ENCODE data around the gene FARP2. TPM values are rescaled to one million over a fixed set of nuclear protein-coding genes. Genes with fewer than 3 reads are reported as not detected.
"Not testable (repeated sequence)": the region's sequence is repeated elsewhere in the genome, so short reads cannot be mapped to it uniquely, and the experiment has no call there.

Gene FARP2
- total and polyA plus RNA-seq, 2 of the 13 experiments (the other 11 are each of a cell fraction or from before 2014, with no cell fraction given): 28.0 to 45.4 TPM

DNA sequence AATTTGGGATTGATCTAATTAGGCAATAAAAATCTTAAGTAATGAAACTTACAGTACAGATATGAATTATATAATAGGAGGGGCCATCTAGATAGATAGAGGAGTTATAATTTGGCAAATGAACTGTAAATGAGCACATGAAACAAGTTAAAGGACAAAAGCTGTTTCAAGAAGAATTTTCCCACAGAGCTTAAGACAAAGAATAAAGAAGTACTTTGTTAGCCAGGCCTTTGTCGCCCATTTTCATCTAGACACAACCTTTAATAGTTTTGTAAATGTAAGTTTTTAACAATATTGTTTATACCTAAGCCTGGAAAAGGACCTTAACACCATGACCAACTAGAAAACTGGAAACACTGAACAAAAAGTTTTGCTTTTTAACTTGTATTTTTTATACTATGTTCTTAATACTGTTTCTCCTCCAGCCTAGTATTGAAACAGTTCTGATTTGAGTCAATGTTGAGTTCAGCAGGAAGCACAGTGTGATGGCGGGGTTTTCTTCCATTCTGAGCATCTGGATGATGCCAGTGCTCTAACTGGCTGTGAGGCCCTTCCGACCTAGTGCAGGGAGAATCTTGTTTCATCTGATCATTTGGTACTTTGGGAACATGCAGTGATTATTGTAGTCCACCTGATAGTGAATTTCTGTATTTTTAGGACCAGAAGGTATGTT lies 37.6 kb downstream of the FARP2 start:
- no peak overlapping the region for H3K27ac ChIP-seq (ENCODE audit: extremely low read length, insufficient read depth, low read length)
- 96% methylated on average over 3 of the region's 3 CpGs for WGBS (ENCODE audit: low lambda C conversion rate)
- no peaks in the 10 kb centered on the region for H3K27me3 ChIP-seq (ENCODE audit: control insufficient read depth in 1 of 2, insufficient read depth in 2 of 2, low read length in 2 of 2)
- no TSS peak for BruUV-seq (replicated peaks)
- H3K79me2 ChIP-seq (ENCODE audit: insufficient read depth, low read length): peaks cover 6% of the 10 kb centered on the region
- CTCF ChIA-PET (ENCODE audit: low intra/inter-chr PET ratio, low total read pairs): no interaction called here
- no peak overlapping the region for H3K4me3 ChIP-seq (replicated peaks in 1 of 3; ENCODE audit: insufficient read depth in 1 of 3, low read depth in 2 of 3, low read length in 3 of 3)
- ATAC-seq: no peak
- no peak for DNase-seq (ENCODE audit: low spot score)
- TF ChIP-seq CBX5 (CRISPR knock-in tag; IDR thresholded peaks at IDR 0.05; ENCODE audit: borderline replicate concordance): no peak
- TF ChIP-seq ZNF577 (CRISPR knock-in tag; IDR thresholded peaks at IDR 0.05; ENCODE audit: borderline replicate concordance, low read depth): no peak
- TF ChIP-seq, protein P1, sequence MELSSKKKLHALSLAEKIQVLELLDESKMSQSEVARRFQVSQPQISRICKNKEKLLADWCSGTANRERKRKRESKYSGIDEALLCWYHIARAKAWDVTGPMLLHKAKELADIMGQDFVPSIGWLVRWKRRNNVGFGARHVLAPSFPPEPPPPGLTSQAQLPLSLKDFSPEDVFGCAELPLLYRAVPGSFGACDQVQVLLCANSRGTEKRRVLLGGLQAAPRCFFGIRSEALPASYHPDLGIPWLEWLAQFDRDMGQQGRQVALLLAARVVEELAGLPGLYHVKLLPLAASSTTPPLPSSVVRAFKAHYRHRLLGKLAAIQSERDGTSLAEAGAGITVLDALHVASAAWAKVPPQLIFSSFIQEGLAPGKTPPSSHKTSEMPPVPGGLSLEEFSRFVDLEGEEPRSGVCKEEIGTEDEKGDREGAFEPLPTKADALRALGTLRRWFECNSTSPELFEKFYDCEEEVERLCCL (CRISPR knock-in tag; IDR thresholded peaks at IDR 0.05; ENCODE audit: borderline replicate concordance): no peak
- POLR2A ChIA-PET: interaction anchor here (1.9 kb wide), 1 partner anchor 34 kb away, joined by 5 read pairs; no protein-coding TSS in a partner anchor
- intact Hi-C loops (cut with micrococcal nuclease; ENCODE audit: unreplicated experiment): loop anchor here (2.0 kb wide), 1 partner anchor 35 kb away; no protein-coding TSS in a partner anchor
- no peak for FAIRE-seq
- H3K4me2 ChIP-seq (ENCODE audit: low read depth, low read length): no peak overlapping the region
- no peak overlapping the region for H2AFZ ChIP-seq (ENCODE audit: low read length)
- peaks cover 9 to 20% of the 10 kb centered on the region in 2 experiments; a peak in 4 of 5 replicates for H3K36me3 ChIP-seq (replicated peaks in 1 of 2; ENCODE audit: control insufficient read depth in 1 of 2, insufficient read depth in 2 of 2, low read length in 2 of 2)
- in situ Hi-C loops (cut with HindIII; ENCODE audit: extremely low pct_ligation_motif_present, low pct_unique_long_range_greater_than_20kb): no loop called here
- H4K20me1 ChIP-seq (ENCODE audit: insufficient read depth, low read length): no peaks in the 10 kb centered on the region; the same call in 1 of the 2 replicates
- no peaks in the 10 kb centered on the region for H3K4me1 ChIP-seq (ENCODE audit: insufficient read depth, low read length)
- H3K9ac ChIP-seq (ENCODE audit: insufficient read depth, low read depth, low read length): no peak overlapping the region
- no peaks in the 10 kb centered on the region for H3K9me3 ChIP-seq (ENCODE audit: low read length)

DNA sequence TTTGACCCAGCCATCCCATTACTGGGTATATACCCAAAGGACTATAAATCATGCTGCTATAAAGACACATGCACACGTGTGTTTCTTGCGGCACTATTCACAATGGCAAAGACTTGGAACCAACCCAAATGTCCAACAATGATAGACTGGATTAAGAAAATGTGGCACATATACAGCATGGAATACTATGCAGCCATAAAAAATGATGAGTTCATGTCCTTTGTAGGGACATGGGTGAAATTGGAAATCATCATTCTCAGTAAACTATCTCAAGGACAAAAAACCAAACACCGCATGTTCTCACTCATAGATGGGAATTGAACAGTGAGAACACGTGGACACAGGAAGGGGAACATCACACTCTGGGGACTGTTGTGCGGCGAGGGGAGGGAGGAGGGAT lies 40.7 kb downstream of the FARP2 start:
- H3K4me2 ChIP-seq (ENCODE audit: low read depth, low read length); BruUV-seq (replicated peaks); H3K9ac ChIP-seq (ENCODE audit: insufficient read depth, low read depth, low read length); H3K79me2 ChIP-seq (ENCODE audit: insufficient read depth, low read length); CTCF ChIA-PET (ENCODE audit: low intra/inter-chr PET ratio, low total read pairs); H3K9me3 ChIP-seq (ENCODE audit: low read length); in situ Hi-C loops (cut with HindIII; ENCODE audit: extremely low pct_ligation_motif_present, low pct_unique_long_range_greater_than_20kb); H3K27me3 ChIP-seq (ENCODE audit: control insufficient read depth in 1 of 2, insufficient read depth in 2 of 2, low read length in 2 of 2); FAIRE-seq; H3K27ac ChIP-seq (ENCODE audit: extremely low read length, insufficient read depth, low read length); H4K20me1 ChIP-seq (ENCODE audit: insufficient read depth, low read length); DNase-seq (ENCODE audit: low spot score); ATAC-seq; H3K4me3 ChIP-seq (replicated peaks in 1 of 3; ENCODE audit: insufficient read depth in 1 of 3, low read depth in 2 of 3, low read length in 3 of 3); POLR2A ChIA-PET; intact Hi-C loops (cut with micrococcal nuclease; ENCODE audit: unreplicated experiment); H2AFZ ChIP-seq (ENCODE audit: low read length): not testable (repeated sequence)
- 99% methylated on average over 6 of the region's 6 CpGs for WGBS (ENCODE audit: low lambda C conversion rate)
- Histone ChIP-seq H3K4me1 (ENCODE audit: insufficient read depth, low read length) (peaks cover 21% of the 10 kb centered on the region), H3K36me3 (replicated peaks in 1 of 2; ENCODE audit: control insufficient read depth in 1 of 2, insufficient read depth in 2 of 2, low read length in 2 of 2) (peaks cover 5 to 13% of the 10 kb centered on the region in 2 experiments; a peak in 4 of 5 replicates)

Measured in HepG2 (cell line).